AG04450 (cell line): Measurements from ENCODE around the gene MT1HL1. TPM values are rescaled to one million over a fixed set of nuclear protein-coding genes. Genes with fewer than 3 reads are reported as not detected.
"Not testable (repeated sequence)": the region's sequence is repeated elsewhere in the genome, so short reads cannot be mapped to it uniquely, and the experiment has no call there.

Experiments used
- CTCF ChIA-PET: fragments of 300-600, 350-600 bp; formaldehyde crosslinking; extraction: SDS; loops from one replicate; lab custom pipeline; 2022; ENCODE audit warnings: antibody characterized with exemption, inconsistent platforms; lab: Charles Lee
- POLR2A ChIA-PET: fragments of 350-600 bp; formaldehyde crosslinking; extraction: SDS; loops from one replicate; lab custom pipeline; 2021; ENCODE audit warnings: antibody characterized with exemption, inconsistent platforms; lab: Yijun Ruan, JAX
- DNase-seq: peaks from one replicate; pipeline ENCODE4 v3.0.0-alpha.2; 2011; ENCODE audit warnings: low read depth, low spot score
- H3K27ac ChIP-seq: one replicate; pipeline ENCODE4 v1.5.1; 2012; ENCODE audit warnings: low read depth, low read length, control low read depth
- H3K27me3 ChIP-seq: one replicate; pipeline ENCODE4 v1.6.0; 2012; ENCODE audit warnings: low read length; ENCODE audit not compliant: control insufficient read depth, insufficient read depth
- H3K4me3 ChIP-seq: 2 replicates; pipeline ENCODE4 v1.5.1; 2011; ENCODE audit warnings: mild to moderate bottlenecking, low read depth, low read length, control low read depth
- H3K9me3 ChIP-seq: 2 replicates; pipeline ENCODE4 v1.5.1; 2012; ENCODE audit warnings: low read length; ENCODE audit not compliant: control insufficient read depth, insufficient read depth
- CTCF ChIP-seq: IDR thresholded peaks from 2 replicates; pipeline ENCODE4 v1.5.1; 2011; ENCODE audit warnings: low read depth, low read length, control low read depth, inconsistent platforms
- polyA plus RNA-seq: library from polyadenylated mRNA; depleted of rRNA; stranded (reverse); fragments of >200 nt; gene quantifications from 2 replicates; pipeline ENCODE4 v1.2.3, GENCODE V29; 2011

MT1HL1 gene
- polyA plus RNA-seq, 1 experiment = not detected

DNA sequence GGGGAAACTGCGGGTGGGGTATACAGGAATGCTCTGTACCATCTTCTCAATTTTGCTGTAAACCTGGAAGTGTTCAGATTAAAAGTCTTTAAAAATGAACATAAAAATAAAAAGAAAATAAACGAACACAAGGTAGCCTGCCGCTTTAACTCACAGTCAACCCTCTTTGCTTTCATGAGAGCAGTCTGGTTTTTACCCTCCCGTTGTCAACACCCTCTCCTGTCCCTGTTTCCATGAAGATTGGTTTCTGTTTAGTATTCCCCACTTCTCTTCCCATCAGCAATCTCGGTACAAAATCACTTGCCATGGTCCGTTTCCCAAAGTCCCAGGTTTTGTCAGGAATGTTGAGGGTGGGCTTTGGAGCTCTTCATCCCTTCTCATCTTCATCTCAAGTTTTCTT is 28.8 kb downstream of the MT1HL1 start:
- CTCF ChIA-PET = no interaction called here
- Histone ChIP-seq H3K27ac (no peak overlapping the region), H3K27me3 (no peaks in the 10 kb centered on the region), H3K9me3 (peaks cover 23% of the 10 kb centered on the region), H3K4me3 (no peak overlapping the region)
- TF ChIP-seq CTCF = no peak
- POLR2A ChIA-PET = no interaction called here
- no peak for DNase-seq

DNA sequence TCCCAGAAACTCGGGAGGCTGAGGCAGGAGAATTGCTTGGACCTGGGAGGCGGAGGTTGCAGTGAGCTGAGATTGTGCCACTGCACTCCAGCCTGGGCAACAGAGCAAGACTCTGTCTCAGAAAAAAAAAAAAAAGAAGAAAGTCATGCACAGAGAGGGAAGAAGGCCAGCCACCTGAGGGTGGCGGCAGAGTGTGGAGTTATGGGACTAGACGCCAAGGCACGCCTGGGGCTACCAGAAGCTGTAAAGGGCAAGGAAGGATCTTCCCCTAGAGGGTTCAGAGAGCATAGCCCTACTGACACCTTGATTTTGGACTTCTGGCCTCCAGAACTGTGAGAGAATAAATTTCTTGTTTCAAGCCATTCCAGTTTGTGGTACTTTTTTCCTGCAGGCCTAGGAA is 30.2 kb downstream of the MT1HL1 start:
- DNase-seq, H3K4me3 ChIP-seq, POLR2A ChIA-PET, CTCF ChIA-PET, H3K27me3 ChIP-seq, H3K27ac ChIP-seq: not testable (repeated sequence)
- peaks cover 18% of the 10 kb centered on the region for H3K9me3 ChIP-seq

DNA sequence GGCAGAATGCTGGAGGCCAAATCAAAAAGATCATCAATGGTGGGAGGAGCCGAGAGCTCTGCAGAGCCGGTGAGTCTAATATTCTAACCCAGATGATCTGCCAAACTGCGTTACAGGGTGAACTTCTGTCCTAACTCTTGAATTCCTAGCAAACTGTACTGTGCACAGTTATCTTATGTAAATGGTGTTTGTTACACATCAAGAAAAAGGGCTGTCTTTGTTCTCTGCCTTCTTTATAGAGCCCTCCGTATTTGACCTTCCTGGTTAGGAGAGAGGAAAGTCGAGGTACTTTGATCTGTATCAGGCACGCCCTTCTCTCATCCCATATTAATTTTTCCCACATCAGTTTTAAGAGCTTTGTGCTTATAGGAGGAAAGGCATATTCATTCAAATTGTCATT is 37.6 kb downstream of the MT1HL1 start:
- ChIA-PET CTCF (no interaction called here), POLR2A (no interaction called here)
- DNase-seq = no peak
- no peak for TF ChIP-seq CTCF
- Histone ChIP-seq H3K9me3 (peaks cover 9% of the 10 kb centered on the region; the same call in 1 of the 2 replicates), H3K27ac (no peak overlapping the region), H3K27me3 (no peaks in the 10 kb centered on the region), H3K4me3 (no peak overlapping the region)

GRCh38 chr1:236963920-236964319 is 40.3 kb downstream of the MT1HL1 start:
- CTCF ChIA-PET = no interaction called here

GRCh38 chr1:236959112-236959511 is 45.1 kb downstream of the MT1HL1 start:
- H3K9me3 ChIP-seq = peaks cover 16% of the 10 kb centered on the region
- no peak overlapping the region for H3K27ac ChIP-seq
- H3K27me3 ChIP-seq = no peaks in the 10 kb centered on the region
- no peak for DNase-seq
- CTCF ChIA-PET = no interaction called here
- no peak for TF ChIP-seq CTCF
- POLR2A ChIA-PET = no interaction called here
- no peak overlapping the region for H3K4me3 ChIP-seq

More at GRCh38 chr1:236963920-236964319, 40.3 kb downstream of the MT1HL1 start:
- POLR2A ChIA-PET = no interaction called here
- no peak for DNase-seq
- TF ChIP-seq CTCF = no peak
- peaks cover 5% of the 10 kb centered on the region; the same call in 1 of the 2 replicates for H3K9me3 ChIP-seq
- H3K27me3 ChIP-seq = no peaks in the 10 kb centered on the region
- H3K4me3 ChIP-seq = no peak overlapping the region
- no peak overlapping the region for H3K27ac ChIP-seq

DNA sequence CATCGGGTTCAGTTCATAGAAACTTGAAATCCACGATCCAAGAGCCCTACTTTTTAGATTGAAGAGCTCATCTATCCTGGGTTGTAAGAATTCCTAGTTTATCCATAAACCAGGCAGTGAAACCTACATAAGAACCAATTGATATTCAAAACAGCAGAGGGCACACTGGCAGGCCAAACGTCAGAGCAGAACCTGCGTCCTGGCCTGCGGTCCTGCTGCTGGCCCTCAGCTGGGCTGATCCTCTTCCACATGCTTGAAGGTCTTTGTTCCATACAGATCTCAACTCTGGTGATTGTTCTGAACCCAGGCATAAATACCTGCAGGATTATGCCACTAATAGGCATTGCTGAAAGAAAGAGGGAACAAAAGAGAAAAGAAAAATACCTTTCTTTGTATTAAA is 47.0 kb downstream of the MT1HL1 start:
- no peak for DNase-seq
- Histone ChIP-seq H3K27me3 (no peaks in the 10 kb centered on the region), H3K9me3 (peaks cover 16% of the 10 kb centered on the region), H3K27ac (no peak overlapping the region), H3K4me3 (no peak overlapping the region)
- ChIA-PET POLR2A (no interaction called here), CTCF (no interaction called here)
- TF ChIP-seq CTCF = no peak
